Astrocyte (in vitro differentiated cells and primary cell): ENCODE results near the gene SLC36A1. TPM values are rescaled to one million over a fixed set of nuclear protein-coding genes. Genes with fewer than 3 reads are reported as not detected.

Experiments used
- DNase-seq: peaks from one replicate; pipeline ENCODE4 v3.0.0-alpha.2; 2010; ENCODE audit warnings: low read depth
- FAIRE-seq: peaks from 2 replicates; lab custom pipeline; 2011; peaks lifted over from hg19 to GRCh38; lab: Jason Lieb, UNC
- H2AFZ ChIP-seq: 2 replicates; pipeline ENCODE4 v1.6.0; 2012; ENCODE audit warnings: low read depth, low read length, inconsistent platforms
- H3K27ac ChIP-seq: 2 replicates; pipeline ENCODE4 v1.5.1; 2011; ENCODE audit warnings: low read depth, low read length, inconsistent platforms
- H3K27me3 ChIP-seq: 2 replicates; pipeline ENCODE4 v1.6.0; 2011; ENCODE audit warnings: low read length, inconsistent platforms; ENCODE audit not compliant: insufficient read depth
- H3K36me3 ChIP-seq: 2 replicates; pipeline ENCODE4 v1.5.1; 2011; ENCODE audit warnings: low read length, inconsistent platforms; ENCODE audit not compliant: insufficient read depth
- H3K4me1 ChIP-seq: 2 replicates; pipeline ENCODE4 v1.5.1; 2011; ENCODE audit warnings: low read length, inconsistent platforms; ENCODE audit not compliant: insufficient read depth
- H3K4me2 ChIP-seq: 2 replicates; pipeline ENCODE4 v1.6.0; 2012; ENCODE audit warnings: low read length, inconsistent platforms
- H3K4me3 ChIP-seq: 2 replicates; pipeline ENCODE4 v1.5.1; 2011; ENCODE audit warnings: low read depth, mild to moderate bottlenecking, low read length, inconsistent platforms; ENCODE audit not compliant: insufficient read depth
- H3K79me2 ChIP-seq: 2 replicates; pipeline ENCODE4 v1.6.0; 2012; ENCODE audit warnings: mild to moderate bottlenecking, low read length, inconsistent platforms; ENCODE audit not compliant: insufficient read depth
- H3K9ac ChIP-seq: 2 replicates; pipeline ENCODE4 v1.6.0; 2012; ENCODE audit warnings: mild to moderate bottlenecking, low read length, inconsistent platforms
- H3K9me3 ChIP-seq: 2 replicates; pipeline ENCODE4 v1.5.1; 2012; ENCODE audit warnings: low read depth, mild to moderate bottlenecking, low read length, inconsistent platforms; ENCODE audit not compliant: insufficient read depth
- H4K20me1 ChIP-seq: 2 replicates; pipeline ENCODE4 v1.6.0; 2012; ENCODE audit warnings: low read length, inconsistent platforms; ENCODE audit not compliant: insufficient read depth
- H3K27ac Mint-ChIP-seq: one replicate; pipeline ENCODE4 v1.8.0; 2021; ENCODE audit warnings: mild to moderate bottlenecking, mixed read lengths; ENCODE audit not compliant: unreplicated experiment
- H3K27me3 Mint-ChIP-seq: one replicate; pipeline ENCODE4 v1.8.0; 2021; ENCODE audit warnings: low read depth, mixed read lengths; ENCODE audit not compliant: unreplicated experiment
- H3K36me3 Mint-ChIP-seq: one replicate; pipeline ENCODE4 v1.8.0; 2021; ENCODE audit warnings: low read depth, mixed read lengths; ENCODE audit not compliant: unreplicated experiment
- H3K4me1 Mint-ChIP-seq: one replicate; pipeline ENCODE4 v1.8.0; 2021; ENCODE audit warnings: low read depth, mixed read lengths; ENCODE audit not compliant: unreplicated experiment
- H3K4me3 Mint-ChIP-seq: one replicate; pipeline ENCODE4 v1.8.0; 2021; ENCODE audit warnings: mild to moderate bottlenecking, moderate library complexity, mixed read lengths; ENCODE audit not compliant: unreplicated experiment
- H3K9me3 Mint-ChIP-seq: one replicate; pipeline ENCODE4 v1.8.0; 2021; ENCODE audit warnings: mild to moderate bottlenecking, mixed read lengths; ENCODE audit not compliant: unreplicated experiment
- EZH2 ChIP-seq: IDR thresholded peaks from 2 replicates; pipeline ENCODE4 v1.6.1; 2012; ENCODE audit warnings: mild to moderate bottlenecking, low read length, inconsistent platforms; ENCODE audit not compliant: insufficient read depth
- total RNA-seq: library from RNA; stranded (reverse); gene quantifications from 2 replicates; pipeline ENCODE4 v1.2.1, GENCODE V29; 2021
- TF ChIP-seq, protein P1 (sequence below): IDR thresholded peaks from 2 replicates; pipeline ENCODE4 v1.5.1; 2011; ENCODE audit warnings: low read depth, mild to moderate bottlenecking, inconsistent platforms, low read length, moderate library complexity; ENCODE audit not compliant: insufficient read depth

Gene SLC36A1
- total RNA-seq, 1 donor from 2014 or later = 6.4 TPM

- no peak overlapping the region for H3K27ac ChIP-seq
- H3K9ac ChIP-seq = no peak overlapping the region
- H3K4me1 Mint-ChIP-seq = peaks cover 11% of the 10 kb centered on the region
- DNase-seq (peak; percentile 21), FAIRE-seq (no peak)
- no peaks in the 10 kb centered on the region for H3K4me1 ChIP-seq
- H3K9me3 ChIP-seq = no peaks in the 10 kb centered on the region
- TF ChIP-seq, protein P1, sequence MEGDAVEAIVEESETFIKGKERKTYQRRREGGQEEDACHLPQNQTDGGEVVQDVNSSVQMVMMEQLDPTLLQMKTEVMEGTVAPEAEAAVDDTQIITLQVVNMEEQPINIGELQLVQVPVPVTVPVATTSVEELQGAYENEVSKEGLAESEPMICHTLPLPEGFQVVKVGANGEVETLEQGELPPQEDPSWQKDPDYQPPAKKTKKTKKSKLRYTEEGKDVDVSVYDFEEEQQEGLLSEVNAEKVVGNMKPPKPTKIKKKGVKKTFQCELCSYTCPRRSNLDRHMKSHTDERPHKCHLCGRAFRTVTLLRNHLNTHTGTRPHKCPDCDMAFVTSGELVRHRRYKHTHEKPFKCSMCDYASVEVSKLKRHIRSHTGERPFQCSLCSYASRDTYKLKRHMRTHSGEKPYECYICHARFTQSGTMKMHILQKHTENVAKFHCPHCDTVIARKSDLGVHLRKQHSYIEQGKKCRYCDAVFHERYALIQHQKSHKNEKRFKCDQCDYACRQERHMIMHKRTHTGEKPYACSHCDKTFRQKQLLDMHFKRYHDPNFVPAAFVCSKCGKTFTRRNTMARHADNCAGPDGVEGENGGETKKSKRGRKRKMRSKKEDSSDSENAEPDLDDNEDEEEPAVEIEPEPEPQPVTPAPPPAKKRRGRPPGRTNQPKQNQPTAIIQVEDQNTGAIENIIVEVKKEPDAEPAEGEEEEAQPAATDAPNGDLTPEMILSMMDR = no peak
- TF ChIP-seq EZH2 = no peak
- peaks cover 4% of the 10 kb centered on the region for H3K27me3 Mint-ChIP-seq
- peak overlapping the region; percentile 3 for H3K4me2 ChIP-seq
- H3K27ac Mint-ChIP-seq = no peak overlapping the region
- H4K20me1 ChIP-seq = no peaks in the 10 kb centered on the region
- no peak overlapping the region for H3K4me3 Mint-ChIP-seq
- H2AFZ ChIP-seq = peak overlapping the region; percentile 31
- H3K36me3 Mint-ChIP-seq = no peaks in the 10 kb centered on the region
- peaks cover 2% of the 10 kb centered on the region for H3K9me3 Mint-ChIP-seq
- no peaks in the 10 kb centered on the region for H3K79me2 ChIP-seq
- no peak overlapping the region for H3K4me3 ChIP-seq
- peaks cover 3% of the 10 kb centered on the region for H3K36me3 ChIP-seq
- no peaks in the 10 kb centered on the region for H3K27me3 ChIP-seq
Observed at GRCh38 chr5:151496041-151496484, 48.7 kb downstream of the SLC36A1 start.

GRCh38 chr5:151497391-151498002 lies 50.1 kb downstream of the SLC36A1 start:
- Histone ChIP-seq H3K4me2 (no peak overlapping the region), H3K4me1 (no peaks in the 10 kb centered on the region), H4K20me1 (no peaks in the 10 kb centered on the region), H3K36me3 (peaks cover 3% of the 10 kb centered on the region), H3K9ac (no peak overlapping the region), H3K9me3 (no peaks in the 10 kb centered on the region), H3K4me3 (no peak overlapping the region), H2AFZ (no peak overlapping the region), H3K27me3 (no peaks in the 10 kb centered on the region), H3K27ac (no peak overlapping the region), H3K79me2 (no peaks in the 10 kb centered on the region)
- TF ChIP-seq, protein P1 = no peak
- no peak for TF ChIP-seq EZH2
- H3K9me3 Mint-ChIP-seq = peaks cover 2% of the 10 kb centered on the region
- no peak overlapping the region for H3K27ac Mint-ChIP-seq
- peaks cover 10% of the 10 kb centered on the region for H3K4me1 Mint-ChIP-seq
- DNase-seq (no peak), FAIRE-seq (no peak)
- peaks cover 4% of the 10 kb centered on the region for H3K27me3 Mint-ChIP-seq
- no peaks in the 10 kb centered on the region for H3K36me3 Mint-ChIP-seq
- H3K4me3 Mint-ChIP-seq = no peak overlapping the region
